ENCODE results near the gene PPP2R3B.
"Not testable (repeated sequence)": the region's sequence is repeated elsewhere in the genome, so short reads cannot be mapped to it uniquely, and the experiment has no call there.

Gene PPP2R3B, protein sequence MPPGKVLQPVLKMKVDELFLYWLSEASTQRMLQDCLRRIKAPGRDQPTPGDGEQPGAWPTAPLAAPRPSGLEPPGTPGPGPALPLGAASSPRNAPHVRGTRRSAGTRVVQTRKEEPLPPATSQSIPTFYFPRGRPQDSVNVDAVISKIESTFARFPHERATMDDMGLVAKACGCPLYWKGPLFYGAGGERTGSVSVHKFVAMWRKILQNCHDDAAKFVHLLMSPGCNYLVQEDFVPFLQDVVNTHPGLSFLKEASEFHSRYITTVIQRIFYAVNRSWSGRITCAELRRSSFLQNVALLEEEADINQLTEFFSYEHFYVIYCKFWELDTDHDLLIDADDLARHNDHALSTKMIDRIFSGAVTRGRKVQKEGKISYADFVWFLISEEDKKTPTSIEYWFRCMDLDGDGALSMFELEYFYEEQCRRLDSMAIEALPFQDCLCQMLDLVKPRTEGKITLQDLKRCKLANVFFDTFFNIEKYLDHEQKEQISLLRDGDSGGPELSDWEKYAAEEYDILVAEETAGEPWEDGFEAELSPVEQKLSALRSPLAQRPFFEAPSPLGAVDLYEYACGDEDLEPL

DNA sequence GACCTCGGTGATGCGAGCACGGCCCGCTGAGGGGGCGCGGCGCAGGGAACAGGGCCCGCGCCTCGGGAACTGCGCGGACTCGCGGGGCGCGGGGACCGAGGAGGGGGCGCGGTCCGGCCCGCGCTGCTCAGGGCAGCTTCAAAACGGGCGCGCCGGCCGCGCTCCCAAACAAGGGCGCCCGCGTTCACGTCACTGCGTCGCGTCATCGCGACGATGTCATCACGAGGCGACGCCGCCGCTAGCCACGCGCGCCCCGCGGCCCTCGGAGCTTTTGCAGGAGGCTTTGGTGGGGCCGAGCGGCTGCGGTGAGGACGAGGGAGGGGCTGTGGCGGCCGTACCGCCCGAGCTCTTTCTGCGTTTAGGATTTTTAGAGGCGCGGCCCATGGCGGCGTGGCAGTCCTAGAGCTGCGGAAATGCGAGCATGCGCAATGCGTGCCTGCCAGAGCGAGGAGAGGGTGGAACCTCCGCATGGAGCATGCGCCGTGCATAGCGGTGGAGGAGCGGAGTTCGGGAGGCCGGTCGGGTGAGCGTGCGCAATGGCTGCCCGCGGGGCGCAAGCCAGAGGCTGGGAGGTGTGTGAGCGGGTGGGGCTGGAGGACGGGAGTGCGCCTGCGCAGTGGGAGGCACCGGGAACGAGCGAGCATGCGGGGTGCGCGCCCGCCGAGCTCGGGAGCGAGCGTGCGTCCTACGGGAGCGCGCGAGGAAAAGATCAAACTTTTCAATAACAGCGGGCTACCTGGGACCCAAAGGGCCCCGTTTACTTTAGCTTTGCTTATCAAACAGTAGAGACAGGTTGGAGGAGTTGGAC, at the start of gene PPP2R3B:
Gene PPP2R3B, minus strand, starts transcription at position 140 of the 808 bp plus-strand sequence. CDS start 216 bp downstream, outside the sequence.
- no peak for DNase-seq

GRCh38 chrX:435536-436122, 48.9 kb upstream of the PPP2R3B start:
- no peak for DNase-seq

DNA sequence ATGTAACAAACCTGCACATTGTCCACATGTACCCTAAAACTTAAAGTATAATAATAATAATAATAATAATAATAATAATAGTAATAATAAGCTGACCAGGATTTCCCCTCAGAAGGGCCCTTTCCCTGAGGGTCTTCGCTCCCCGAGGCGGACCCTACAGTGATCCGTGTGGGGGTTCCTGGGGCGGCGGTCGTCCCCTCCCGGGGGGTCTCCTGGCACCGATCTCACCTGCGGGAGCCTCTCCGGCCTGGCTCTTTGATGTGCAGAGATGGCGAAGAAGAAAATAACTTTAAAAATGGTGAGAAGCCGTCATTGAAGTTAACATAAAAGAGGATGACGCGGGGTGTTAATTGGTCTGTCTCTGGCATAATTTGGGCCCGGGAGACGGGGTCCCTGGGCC, 48.2 kb upstream of the PPP2R3B start:
- no peak for DNase-seq

DNA sequence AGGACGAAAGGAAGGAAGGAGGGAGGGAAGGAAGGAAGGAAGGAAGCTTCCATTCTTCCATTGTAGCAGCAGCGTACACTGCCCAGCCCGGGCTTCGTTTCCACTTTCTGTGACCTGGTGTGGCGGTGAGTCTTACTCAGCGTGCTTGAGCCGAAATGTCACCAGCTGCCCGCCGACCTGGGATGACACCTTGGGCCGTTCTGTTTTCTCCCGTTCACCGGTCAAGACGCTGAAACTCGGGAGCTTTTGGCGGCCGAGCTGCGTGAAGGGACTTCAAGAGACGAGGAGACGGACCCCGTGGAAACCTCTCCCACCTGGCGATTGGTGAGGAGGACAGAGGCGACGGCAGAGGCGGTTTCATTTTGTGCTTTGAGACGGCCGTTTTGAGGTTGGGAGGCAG, 47.1 kb upstream of the PPP2R3B start:
- no peak for DNase-seq

GRCh38 chrX:432666-433065, 46.0 kb upstream of the PPP2R3B start:
- DNase-seq: not testable (repeated sequence)

DNA sequence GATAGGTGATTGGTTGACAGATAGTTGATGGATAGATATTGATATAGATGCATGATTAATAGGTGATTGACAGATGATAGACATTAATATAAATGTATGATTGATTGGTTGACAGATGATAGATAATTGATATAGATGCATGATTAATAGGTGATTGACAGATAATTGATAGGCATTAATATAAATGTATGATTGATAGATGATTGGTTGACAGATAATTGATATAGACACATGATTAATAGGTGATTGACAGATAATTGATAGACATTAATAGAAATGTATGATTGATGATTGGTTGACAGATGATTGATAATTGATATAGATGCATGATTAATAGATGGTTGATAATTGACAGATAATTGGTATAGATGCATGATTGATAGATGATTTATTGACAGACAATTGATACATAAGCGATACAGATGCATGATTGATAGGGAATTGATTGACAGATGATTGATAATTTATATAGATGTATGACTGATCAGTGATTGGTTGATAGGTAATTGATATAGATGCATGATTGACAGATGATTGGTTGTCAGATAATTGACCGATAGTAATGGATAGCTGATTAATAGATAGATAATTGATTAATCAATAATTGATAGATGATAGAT, 44.9 kb upstream of the PPP2R3B start:
- no peak for DNase-seq

DNA sequence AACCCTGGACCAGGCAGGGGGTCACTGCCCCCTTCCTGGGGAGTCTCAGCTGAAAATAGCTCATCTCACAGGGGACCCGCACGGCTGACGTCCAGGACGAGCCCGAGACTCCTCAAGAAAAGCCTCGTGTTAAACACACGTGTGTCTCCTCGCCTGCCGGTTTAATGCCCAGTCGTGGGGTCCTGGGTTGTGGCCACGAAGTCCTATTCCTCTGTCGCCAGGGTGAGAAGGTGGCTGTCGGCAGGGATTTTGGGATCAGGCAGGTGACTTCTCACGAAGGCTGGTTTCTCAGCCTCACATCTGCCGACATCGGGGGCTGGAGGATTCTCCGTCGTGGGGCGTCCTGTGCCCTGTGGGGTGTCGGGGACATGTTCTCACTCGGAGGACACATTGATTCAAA, 44.3 kb upstream of the PPP2R3B start:
- DNase-seq: no peak

DNA sequence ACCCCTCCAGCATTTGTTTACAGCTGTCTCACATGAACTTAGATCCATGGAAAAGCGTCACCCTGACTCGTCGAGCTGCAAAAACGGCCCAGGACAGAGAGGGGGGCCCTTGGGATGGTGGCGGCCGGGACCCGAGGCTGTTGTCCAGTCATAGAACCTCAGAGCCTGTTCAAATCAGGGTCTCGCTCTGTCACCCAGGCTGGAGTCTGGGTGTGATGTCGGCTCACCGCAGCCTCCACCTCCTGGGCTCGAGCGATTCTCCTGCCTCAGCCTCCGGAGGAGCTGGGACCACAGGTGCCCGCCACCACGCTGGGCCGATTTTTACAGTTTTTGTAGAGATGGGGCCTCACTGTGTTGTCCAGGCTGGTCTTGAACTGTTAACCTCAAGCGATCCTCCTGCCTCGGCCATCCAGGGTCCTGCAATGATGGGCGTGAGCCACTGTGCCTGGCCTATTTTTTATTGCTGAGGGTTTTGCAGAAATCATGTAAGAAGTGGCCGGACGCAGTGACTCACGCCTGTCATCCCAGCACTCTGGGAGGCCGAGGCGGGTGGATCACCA, 42.6 kb upstream of the PPP2R3B start:
- DNase-seq: no peak

GRCh38 chrX:427812-428725, 41.4 kb upstream of the PPP2R3B start:
- no peak for DNase-seq

- no peak for DNase-seq
These were observed 40.2 kb upstream of the PPP2R3B start for GRCh38 chrX:426881-427280.

DNA sequence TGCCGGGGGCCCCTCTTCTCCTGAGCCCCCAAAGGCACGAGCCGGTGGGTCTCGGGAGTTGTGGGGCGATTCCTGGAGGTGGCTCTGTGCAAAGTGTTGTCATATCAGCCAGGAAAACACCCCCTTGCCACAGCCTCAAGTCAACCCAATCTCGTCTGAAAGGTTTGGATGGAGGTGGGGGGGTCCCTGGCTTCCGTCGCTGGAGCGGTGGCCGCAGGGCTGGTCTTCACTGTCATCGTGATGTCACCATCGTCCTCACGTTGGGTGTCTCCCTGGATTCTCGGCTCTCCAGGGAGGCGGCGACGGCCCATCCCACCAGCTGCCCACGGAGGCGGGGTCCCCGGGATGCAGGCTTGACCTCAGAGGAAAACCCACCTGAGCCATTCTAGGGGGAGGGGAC, 38.3 kb upstream of the PPP2R3B start:
- no peak for DNase-seq

DNA sequence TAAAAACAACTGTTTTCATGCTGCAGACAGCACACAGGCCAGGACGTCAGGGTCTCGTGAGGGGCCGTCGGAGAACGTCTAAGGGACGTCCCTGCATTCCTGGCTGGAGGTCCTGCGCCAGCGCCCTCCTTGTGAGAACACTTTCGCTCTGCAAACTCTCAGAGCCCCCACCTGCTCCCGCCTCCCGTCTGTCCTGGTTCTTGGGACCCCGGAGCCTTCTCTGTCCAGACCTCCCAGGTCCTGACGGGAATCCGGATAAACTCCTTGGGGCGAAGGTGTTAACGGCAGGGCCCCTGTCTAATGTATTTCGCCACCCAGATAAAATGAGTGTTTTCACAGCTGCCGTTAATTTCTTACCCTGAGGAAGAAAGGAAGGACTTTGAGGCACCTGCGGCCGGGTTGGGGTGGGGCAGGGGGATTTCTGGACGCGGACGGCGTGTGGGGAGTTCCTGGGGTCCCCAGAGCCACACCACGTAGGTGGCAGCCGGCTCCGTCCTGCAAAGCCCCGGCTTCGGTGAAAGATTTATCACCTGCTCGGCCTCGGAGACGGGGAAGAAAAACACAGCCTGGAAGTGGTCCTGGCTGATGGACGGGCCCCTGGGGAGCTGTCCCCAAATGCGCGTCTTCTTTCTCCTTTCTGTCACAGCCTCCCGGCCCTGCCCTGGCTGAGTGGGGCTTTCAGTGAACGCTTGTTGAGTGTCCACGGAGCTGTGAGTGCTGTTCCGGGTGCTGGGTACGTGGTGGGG, 35.1 kb upstream of the PPP2R3B start:
- no peak for DNase-seq

DNA sequence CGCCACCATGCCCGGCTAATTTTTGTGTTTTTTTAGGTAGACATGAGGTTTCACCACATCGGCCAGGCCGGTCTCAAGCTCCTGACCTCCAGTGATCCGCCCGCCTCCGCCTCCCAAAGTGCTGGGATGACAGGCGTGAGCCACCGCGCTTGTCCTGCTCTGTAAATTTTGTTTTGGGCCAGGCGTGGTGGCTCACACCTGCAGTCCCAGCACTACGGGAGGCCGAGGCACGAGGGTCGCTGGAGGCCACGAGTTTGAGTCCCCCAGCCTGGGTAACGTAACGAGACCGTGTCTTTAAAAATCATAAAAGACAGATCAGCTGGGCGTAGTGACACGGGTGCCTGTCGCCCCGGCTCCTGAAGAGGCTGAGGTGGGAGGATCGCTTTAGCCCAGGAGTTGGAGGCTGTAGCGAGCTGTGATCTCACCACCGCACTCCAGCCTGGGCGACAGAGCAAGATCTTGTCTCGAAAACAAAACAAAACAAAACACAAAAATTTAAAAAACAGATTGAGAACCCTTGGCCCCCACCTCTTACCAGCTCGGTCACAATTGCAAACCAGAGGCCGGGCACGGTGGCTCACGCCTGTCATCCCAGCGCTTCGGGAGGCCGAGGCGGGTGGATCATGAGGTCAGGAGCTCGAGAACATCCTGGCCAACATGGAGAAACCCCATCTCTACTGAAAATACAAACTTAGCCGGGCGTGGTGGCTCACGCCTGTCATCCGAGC, 34.0 kb upstream of the PPP2R3B start:
- no peak for DNase-seq

GRCh38 chrX:418927-419729, 32.4 kb upstream of the PPP2R3B start:
- DNase-seq: no peak

DNA sequence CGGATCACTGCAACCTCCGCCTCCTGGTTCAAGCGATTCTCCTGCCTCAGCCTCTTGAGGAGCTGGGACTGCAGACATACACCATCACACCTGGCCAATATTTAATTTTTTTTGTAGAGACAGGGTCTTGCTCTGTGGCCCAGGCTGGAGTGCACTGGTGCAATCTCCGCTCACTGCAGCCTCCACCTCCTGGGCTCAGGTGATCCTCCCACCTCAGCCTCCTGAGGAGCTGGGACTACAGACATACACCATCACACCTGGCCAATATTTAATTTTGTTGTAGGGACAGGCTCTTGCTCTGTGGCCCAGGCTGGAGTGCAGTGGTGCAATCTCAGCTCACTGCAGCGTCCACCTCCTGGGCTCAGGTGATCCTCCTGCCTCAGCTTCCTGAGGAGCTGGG, 28.8 kb upstream of the PPP2R3B start:
- DNase-seq: not testable (repeated sequence)

DNA sequence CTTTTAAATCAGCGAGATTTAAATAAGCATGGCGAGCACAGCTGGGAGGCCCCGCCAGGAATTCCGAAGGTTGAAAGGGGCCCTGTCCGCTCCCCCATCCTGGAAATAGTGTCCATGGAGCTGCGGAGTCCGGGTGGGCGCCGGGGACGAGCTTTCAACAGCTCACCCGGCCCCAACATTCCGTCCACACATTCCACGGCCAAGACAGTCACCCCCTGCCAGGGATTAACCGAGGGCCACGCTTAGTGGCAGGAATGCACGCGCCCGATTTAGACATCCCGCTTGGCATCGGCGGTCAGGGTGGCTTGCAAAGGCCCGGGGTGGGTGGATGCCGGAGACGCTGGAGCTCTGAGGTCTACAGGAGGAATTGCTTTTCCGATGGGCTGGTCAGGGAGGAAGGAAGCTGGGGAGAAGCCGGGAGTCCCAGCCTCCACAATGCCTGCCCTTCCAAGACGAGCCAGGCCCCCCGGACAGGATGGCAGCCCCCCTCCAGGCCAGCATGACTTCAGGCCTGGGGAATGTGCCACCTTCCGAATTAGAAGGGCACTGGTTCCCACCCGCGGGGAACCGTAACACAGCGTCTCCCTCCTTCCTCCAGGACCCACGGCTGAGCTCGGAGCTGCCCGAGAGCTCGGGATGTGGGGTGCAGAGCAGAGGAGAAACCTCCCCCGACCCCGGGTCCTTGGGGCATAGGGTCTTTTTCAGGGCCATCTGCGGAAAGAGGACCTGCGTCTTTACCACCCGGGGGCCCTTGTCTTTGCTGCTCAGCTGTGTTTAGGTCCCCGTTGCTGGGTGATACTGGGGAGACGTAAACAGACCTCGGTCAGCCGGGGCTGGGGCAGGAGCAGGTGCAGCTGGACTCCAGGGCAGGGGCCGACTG, 26.9 kb upstream of the PPP2R3B start:
- no peak for DNase-seq

DNA sequence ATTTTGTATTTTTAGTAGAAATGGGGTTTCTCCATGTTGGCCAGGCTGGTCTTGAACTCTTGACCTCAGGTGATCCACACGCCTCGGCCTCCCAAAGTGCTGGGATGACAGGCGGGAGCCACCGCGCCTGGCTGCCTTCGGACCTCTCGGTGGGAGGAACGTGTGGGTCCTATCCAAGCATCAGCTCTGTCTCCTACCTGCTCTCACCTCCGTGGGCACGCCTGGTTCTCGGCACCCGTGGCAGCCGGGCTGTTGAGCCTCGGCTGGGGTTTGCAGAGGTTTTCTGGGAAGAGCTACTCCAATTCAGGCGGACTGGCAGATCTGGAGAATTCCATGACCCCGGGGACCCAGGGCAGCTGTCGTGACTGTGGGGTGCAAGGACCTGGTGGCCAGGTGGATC, 23.6 kb upstream of the PPP2R3B start:
- no peak for DNase-seq

- DNase-seq: no peak
These were observed 18.4 kb upstream of the PPP2R3B start for GRCh38 chrX:405149-405548.

Data from NCI-H2107 (cell line).